Neuronal stem cell (in vitro differentiated cells): Measurements from ENCODE around the gene RAC2.

Experiments used
- DNase-seq: peaks from one replicate; pipeline ENCODE4 v3.0.0-alpha.2; 2013; ENCODE audit warnings: low spot score
- H2AFZ ChIP-seq: one replicate; pipeline ENCODE4 v1.6.1; 2013; ENCODE audit warnings: mild to moderate bottlenecking, low read length, inconsistent platforms
- H2AK5ac ChIP-seq: 2 replicates; pipeline ENCODE4 v1.6.1; 2013; ENCODE audit warnings: low read depth, mild to moderate bottlenecking, inconsistent platforms, low read length, moderate library complexity, mixed read lengths
- H2BK120ac ChIP-seq: 2 replicates; pipeline ENCODE4 v1.6.1; 2013; ENCODE audit warnings: low read depth, mild to moderate bottlenecking, inconsistent platforms, low read length, moderate library complexity, mixed read lengths
- H2BK12ac ChIP-seq: one replicate; pipeline ENCODE4 v1.6.1; 2013; ENCODE audit warnings: low read length, inconsistent platforms
- H2BK15ac ChIP-seq: 2 replicates; pipeline ENCODE4 v1.6.1; 2013; ENCODE audit warnings: mild to moderate bottlenecking, low read length, inconsistent platforms, mixed read lengths
- H2BK5ac ChIP-seq: one replicate; pipeline ENCODE4 v1.6.1; 2013; ENCODE audit warnings: inconsistent platforms, mild to moderate bottlenecking, low read length, moderate library complexity
- H3K14ac ChIP-seq: one replicate; pipeline ENCODE4 v1.6.1; 2013; ENCODE audit warnings: low read length, inconsistent platforms
- H3K18ac ChIP-seq: 2 replicates; pipeline ENCODE4 v1.6.1; 2013; ENCODE audit warnings: low read length, inconsistent platforms
- H3K23ac ChIP-seq: 2 replicates; pipeline ENCODE4 v1.6.1; 2013; ENCODE audit warnings: low read depth, mild to moderate bottlenecking, mixed read lengths, low read length, inconsistent platforms; ENCODE audit not compliant: poor library complexity
- H3K27ac ChIP-seq: replicated peaks from 3 replicates; pipeline ENCODE4 v1.5.1; 2013; ENCODE audit warnings: low read length, inconsistent platforms
- H3K27me3 ChIP-seq, 3 experiments: 2 replicates each; pipeline ENCODE4 v1.6.1; 2013; ENCODE audit warnings: low read length in 3 of 3, mild to moderate bottlenecking in 2 of 3, inconsistent platforms in 1 of 3, low read depth in 1 of 3, mixed read lengths in 1 of 3, moderate library complexity in 1 of 3; ENCODE audit not compliant: control insufficient read depth in 3 of 3, insufficient read depth in 3 of 3
- H3K36me3 ChIP-seq, 2 donors: replicated peaks in 1 of 2; 2 replicates each; pipeline ENCODE4 v1.6.1; 2013; ENCODE audit warnings: low read length in 2 of 2; ENCODE audit not compliant: control insufficient read depth in 2 of 2, insufficient read depth in 2 of 2
- H3K4ac ChIP-seq: 2 replicates; pipeline ENCODE4 v1.6.1; 2013; ENCODE audit warnings: inconsistent platforms, mild to moderate bottlenecking, low read length, moderate library complexity
- H3K4me1 ChIP-seq, 2 donors: 1 replicate in 1 of 2; 2 replicates in 1 of 2; pipeline ENCODE4 v1.6.1; 2013; ENCODE audit warnings: low read length in 2 of 2, low read depth in 1 of 2; ENCODE audit not compliant: control insufficient read depth in 2 of 2, insufficient read depth in 1 of 2
- H3K4me2 ChIP-seq: one replicate; pipeline ENCODE4 v1.6.1; 2013; ENCODE audit warnings: mild to moderate bottlenecking, low read length, inconsistent platforms; ENCODE audit not compliant: insufficient read depth, poor library complexity, severe bottlenecking
- H3K4me3 ChIP-seq, 2 donors: 2 replicates each; pipeline ENCODE4 v1.5.1; 2013; ENCODE audit warnings: low read length in 2 of 2, mild to moderate bottlenecking in 2 of 2, inconsistent platforms in 1 of 2, moderate library complexity in 1 of 2
- H3K79me1 ChIP-seq: one replicate; pipeline ENCODE4 v1.6.1; 2013; ENCODE audit warnings: low read depth, mild to moderate bottlenecking, inconsistent platforms, low read length, moderate library complexity
- H3K9ac ChIP-seq: one replicate; pipeline ENCODE4 v1.6.1; 2013; ENCODE audit warnings: mild to moderate bottlenecking, low read depth, low read length, inconsistent platforms; ENCODE audit not compliant: poor library complexity
- H3K9me3 ChIP-seq, 2 donors: replicated peaks in 1 of 2; 2 replicates each; pipeline versions ENCODE3 to v1.6.1; 2013; ENCODE audit warnings: low read length in 2 of 2, mild to moderate bottlenecking in 2 of 2, inconsistent platforms in 1 of 2, low read depth in 1 of 2, mixed read lengths in 1 of 2, moderate library complexity in 1 of 2; ENCODE audit not compliant: control insufficient read depth in 2 of 2, insufficient read depth in 1 of 2
- H4K8ac ChIP-seq: one replicate; pipeline ENCODE4 v1.6.1; 2013; ENCODE audit warnings: low read depth, mild to moderate bottlenecking, inconsistent platforms, low read length, moderate library complexity
- H4K91ac ChIP-seq: one replicate; pipeline ENCODE4 v1.6.1; 2013; ENCODE audit warnings: low read length, low read depth, mild to moderate bottlenecking, inconsistent platforms; ENCODE audit not compliant: poor library complexity
- WGBS, 2 donors: extraction: QIAGEN DNeasy Blood & Tissue Kit; methylation state at CpG; one replicate each; pipeline ENCODE4 v1.1.7; 2013; ENCODE audit warnings: missing lambda C conversion rate in 2 of 2, mixed read lengths in 1 of 2; ENCODE audit not compliant: insufficient read length in 2 of 2, insufficient replicate concordance in 1 of 2; ENCODE audit errors: extremely low coverage in 2 of 2; 5-methylcytosine and 5-hydroxymethylcytosine counted together

The RAC2 gene

DNA sequence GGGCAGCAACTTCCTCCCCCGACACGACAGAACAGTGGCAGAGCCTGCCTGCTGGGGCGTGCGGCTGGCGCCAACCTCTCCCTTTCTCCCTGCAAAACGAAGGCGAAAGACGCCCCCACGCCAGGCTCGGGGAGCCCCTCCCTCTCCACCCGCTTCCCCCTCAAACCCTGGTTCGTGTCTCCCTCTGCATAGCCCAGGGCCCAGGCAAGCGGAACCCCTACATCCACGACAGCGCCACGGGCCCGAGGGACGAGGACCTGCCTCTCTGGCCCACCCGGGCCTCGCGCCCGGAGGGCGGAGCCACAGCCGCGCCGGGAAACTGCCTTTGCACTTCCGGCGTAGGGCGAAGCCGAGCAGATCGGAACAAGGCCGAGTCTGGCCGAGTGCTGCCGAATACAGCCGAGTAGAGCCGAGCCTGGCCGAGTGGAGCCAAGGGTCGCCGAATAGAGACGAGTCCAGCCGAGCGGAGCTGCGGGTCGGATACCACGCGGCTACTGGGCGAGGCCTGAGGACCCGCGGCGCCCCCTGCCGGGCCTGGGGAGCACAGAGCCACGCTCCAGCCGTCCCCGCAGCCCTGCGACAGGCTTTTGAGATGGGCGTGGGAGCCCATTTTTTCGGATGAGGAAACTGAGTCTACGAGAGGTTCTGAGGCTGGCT, 44.8 kb downstream of the RAC2 start:
- no CpG with 5 or more reads among the region's 58 CpGs for WGBS, 2 donors
- peak overlapping the region; percentile 98 for H3K9ac ChIP-seq
- H3K4me1 ChIP-seq, result peaks cover 8 to 18% of the 10 kb centered on the region in 2 donors

DNA sequence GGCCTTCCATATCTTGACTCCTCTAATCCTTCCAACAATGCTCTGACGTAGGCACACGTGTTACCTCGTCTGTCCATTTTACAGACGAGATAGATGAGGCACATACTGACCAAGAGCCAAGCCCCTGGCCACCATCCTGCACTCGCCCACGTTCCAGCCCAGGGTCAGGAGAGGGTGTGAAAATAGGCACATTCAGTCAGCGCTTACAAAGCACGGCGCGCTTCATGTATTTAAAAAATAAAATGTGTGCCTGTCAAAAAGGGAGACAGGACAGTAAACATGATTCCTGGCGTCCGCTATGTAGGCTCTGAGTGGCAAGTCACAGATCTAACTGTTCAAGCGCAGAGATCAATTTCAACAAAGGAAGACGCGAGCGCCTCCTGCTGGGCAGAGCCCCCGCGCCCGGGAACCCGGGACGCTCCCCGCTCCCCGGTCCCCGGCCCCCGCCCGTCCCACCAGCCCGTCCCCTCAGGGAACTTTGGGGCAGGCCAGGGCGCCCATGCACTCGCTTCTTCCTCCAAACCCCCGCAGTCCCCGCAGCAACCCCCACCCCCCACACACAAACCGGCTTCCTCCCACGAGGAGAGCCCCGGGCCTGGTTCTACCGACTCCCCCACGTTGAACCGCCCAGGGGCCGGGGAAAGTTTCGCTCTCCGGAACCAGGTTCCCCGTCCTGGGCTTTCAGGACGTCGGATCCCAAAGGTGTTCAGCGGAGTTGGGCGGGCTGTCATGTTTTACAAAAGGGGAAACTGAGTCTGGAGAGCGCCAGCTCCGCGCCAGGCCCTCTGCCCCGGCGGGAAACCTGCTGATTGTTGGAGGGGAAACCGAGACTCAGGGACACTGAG, 45.6 kb downstream of the RAC2 start:
- Histone ChIP-seq H3K14ac (no peak overlapping the region), H3K27ac (peak overlapping the region; percentile 80), H3K23ac (peak overlapping the region; percentile 68), H3K4ac (no peak overlapping the region), H3K27me3 (no peaks in the 10 kb centered on the region), H3K4me2 (peak overlapping the region; percentile 99), H2BK120ac (peak overlapping the region; percentile 58), H4K8ac (no peak overlapping the region), H3K36me3 (no peaks in the 10 kb centered on the region), H3K9me3 (peaks cover 0 to 4% of the 10 kb centered on the region in 2 donors), H3K79me1 (peaks cover 5% of the 10 kb centered on the region), H2BK15ac (peak overlapping the region; percentile 86), H3K4me1 (peaks cover 8 to 16% of the 10 kb centered on the region in 2 donors), H2AFZ (peak overlapping the region; percentile 88), H2BK12ac (no peak overlapping the region), H3K4me3 (peak overlapping the region; percentile 90 to 97), H2AK5ac (peak overlapping the region; percentile 96), H2BK5ac (peak overlapping the region; percentile 89), H4K91ac (peak overlapping the region; percentile 38), H3K9ac (peak overlapping the region; percentile 98), H3K18ac (peak overlapping the region; percentile 94)
- no CpG with 5 or more reads among the region's 51 CpGs for WGBS, 2 donors
- DNase-seq, result peak; percentile 76

More for the DNA sequence above, 44.8 kb downstream of the RAC2 start:
- H3K4me2 ChIP-seq, result peak overlapping the region; percentile 99
- H3K9me3 ChIP-seq, result no peaks in the 10 kb centered on the region
- peak overlapping the region; percentile 89 for H2BK5ac ChIP-seq
- peak overlapping the region; percentile 38 for H4K91ac ChIP-seq
- peak overlapping the region; percentile 90 to 97 for H3K4me3 ChIP-seq
- peak overlapping the region; percentile 68 for H3K23ac ChIP-seq
- no peaks in the 10 kb centered on the region for H3K27me3 ChIP-seq
- H3K36me3 ChIP-seq, result no peaks in the 10 kb centered on the region
- peak overlapping the region; percentile 88 for H2AFZ ChIP-seq
- H3K4ac ChIP-seq, result peak overlapping the region; percentile 81
- H2BK12ac ChIP-seq, result no peak overlapping the region
- H2AK5ac ChIP-seq, result peak overlapping the region; percentile 95
- H3K79me1 ChIP-seq, result peaks cover 5% of the 10 kb centered on the region
- H3K27ac ChIP-seq, result peak overlapping the region; percentile 80
- no peak overlapping the region for H3K14ac ChIP-seq
- H2BK15ac ChIP-seq, result peak overlapping the region; percentile 90
- H2BK120ac ChIP-seq, result peak overlapping the region; percentile 58
- no peak overlapping the region for H4K8ac ChIP-seq
- H3K18ac ChIP-seq, result peak overlapping the region; percentile 94
- peak; percentile 98 for DNase-seq

DNA sequence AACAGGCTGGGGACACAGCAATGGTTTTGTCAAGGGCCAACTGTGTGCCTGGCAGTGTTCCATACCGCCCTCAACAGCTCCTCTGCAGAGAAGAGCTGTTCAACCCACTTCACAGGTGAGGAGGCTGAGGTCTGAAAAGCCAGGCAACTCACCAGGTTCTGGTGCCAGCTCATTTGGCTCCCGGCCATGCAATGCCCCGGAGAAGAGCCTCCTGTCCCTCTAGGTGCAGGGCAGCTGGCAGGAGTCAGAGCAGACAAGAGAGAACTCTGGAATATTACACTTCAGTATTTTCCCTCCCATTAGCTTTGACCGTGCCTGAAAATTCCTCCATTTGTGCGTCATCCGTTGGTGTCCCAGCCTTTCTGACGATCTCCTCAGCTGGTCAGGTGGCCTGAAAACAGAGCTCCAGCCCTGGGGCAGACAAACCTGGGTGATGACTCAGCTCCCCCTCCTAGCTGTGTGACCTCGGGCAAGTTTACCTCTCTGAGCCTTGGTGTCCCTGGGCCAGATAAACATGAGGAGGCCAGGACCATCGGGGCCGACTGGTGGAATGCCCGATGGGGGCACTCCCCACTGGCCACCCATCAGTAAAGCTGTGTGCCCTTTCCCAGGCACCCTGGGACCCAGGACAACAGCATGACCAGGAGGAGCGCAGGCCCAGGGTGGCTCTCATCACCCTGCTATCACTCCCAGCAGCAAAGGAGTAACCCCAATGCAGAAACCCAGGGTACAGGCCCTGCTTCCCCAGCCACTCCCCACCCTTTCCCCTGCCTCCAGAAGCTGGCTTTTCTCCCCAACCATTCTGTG, 46.4 kb downstream of the RAC2 start:
- Histone ChIP-seq H2BK120ac (no peak overlapping the region), H3K9me3 (peaks cover 0 to 11% of the 10 kb centered on the region in 2 donors), H2BK12ac (no peak overlapping the region), H3K18ac (peak overlapping the region; percentile 62), H3K14ac (no peak overlapping the region), H2BK15ac (peak overlapping the region; percentile 13), H2AK5ac (peak overlapping the region; percentile 96), H2BK5ac (peak overlapping the region; percentile 56), H4K91ac (no peak overlapping the region), H3K4me3 (peak overlapping the region in 1 of 2 donors; percentile 97), H3K23ac (no peak overlapping the region), H4K8ac (no peak overlapping the region), H3K27me3 (no peaks in the 10 kb centered on the region), H3K27ac (no peak overlapping the region), H3K4me1 (peaks cover 8 to 16% of the 10 kb centered on the region in 2 donors), H3K9ac (peak overlapping the region; percentile 32), H3K4me2 (peak overlapping the region; percentile 47), H3K36me3 (no peaks in the 10 kb centered on the region), H2AFZ (no peak overlapping the region), H3K4ac (no peak overlapping the region), H3K79me1 (peaks cover 5% of the 10 kb centered on the region)
- whole genome bisulfite sequencing, 2 donors, result no CpG with 5 or more reads among the region's 12 CpGs
- DNase-seq, result no peak
